Measurements from ENCODE around the gene ST6GALNAC2. TPM values are rescaled to one million over a fixed set of nuclear protein-coding genes. Genes with fewer than 3 reads are reported as not detected.
"Not testable (repeated sequence)": the region's sequence is repeated elsewhere in the genome, so short reads cannot be mapped to it uniquely, and the experiment has no call there.

The ST6GALNAC2 gene
- total RNA-seq, 1 experiment from 2014 or later: 11.6 TPM

DNA sequence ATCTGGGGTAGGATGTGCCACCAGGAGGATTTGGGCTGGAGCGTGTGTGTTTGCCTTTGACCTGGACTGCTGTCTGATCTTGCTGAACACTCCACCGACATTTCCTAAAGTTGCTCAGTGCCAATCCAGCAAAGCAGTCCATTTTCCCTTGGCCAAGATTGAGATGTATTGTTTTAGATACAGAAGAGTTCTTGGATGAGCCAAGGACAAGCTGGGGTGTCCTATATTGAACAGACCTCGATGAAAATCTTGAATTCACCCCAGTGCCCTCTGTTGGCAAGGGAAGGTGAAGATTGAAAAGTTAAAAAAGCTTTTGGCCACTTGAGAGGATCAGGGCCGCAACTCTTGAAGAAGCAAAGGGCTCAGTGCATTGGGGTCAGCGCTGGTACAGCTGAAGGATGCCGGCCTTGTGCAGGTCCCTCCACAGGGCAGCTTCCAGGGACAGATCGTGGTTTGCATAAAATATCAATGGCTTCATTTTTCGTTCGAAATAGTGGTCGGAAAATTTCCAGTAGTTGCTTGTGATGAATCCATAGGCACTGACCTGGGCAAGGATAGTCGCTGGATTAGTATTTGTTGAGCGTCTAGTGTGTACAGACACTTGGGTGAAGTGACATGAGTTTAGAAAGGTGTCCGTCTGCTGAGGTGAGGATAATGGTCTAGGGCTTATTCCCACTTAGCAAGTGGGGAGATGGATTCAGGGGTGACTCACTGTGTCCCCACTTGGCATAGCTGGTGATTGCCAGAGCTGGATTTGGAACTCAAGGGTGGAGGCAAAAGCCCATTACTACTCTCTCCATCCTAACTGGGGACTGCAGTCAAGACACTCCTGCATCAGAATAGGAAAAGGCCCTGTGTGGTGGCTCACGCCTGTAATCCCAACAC lies 19.7 kb downstream of the ST6GALNAC2 start:
- TF ChIP-seq, protein P1, sequence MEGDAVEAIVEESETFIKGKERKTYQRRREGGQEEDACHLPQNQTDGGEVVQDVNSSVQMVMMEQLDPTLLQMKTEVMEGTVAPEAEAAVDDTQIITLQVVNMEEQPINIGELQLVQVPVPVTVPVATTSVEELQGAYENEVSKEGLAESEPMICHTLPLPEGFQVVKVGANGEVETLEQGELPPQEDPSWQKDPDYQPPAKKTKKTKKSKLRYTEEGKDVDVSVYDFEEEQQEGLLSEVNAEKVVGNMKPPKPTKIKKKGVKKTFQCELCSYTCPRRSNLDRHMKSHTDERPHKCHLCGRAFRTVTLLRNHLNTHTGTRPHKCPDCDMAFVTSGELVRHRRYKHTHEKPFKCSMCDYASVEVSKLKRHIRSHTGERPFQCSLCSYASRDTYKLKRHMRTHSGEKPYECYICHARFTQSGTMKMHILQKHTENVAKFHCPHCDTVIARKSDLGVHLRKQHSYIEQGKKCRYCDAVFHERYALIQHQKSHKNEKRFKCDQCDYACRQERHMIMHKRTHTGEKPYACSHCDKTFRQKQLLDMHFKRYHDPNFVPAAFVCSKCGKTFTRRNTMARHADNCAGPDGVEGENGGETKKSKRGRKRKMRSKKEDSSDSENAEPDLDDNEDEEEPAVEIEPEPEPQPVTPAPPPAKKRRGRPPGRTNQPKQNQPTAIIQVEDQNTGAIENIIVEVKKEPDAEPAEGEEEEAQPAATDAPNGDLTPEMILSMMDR (IDR thresholded peaks at IDR 0.05; ENCODE audit: unreplicated experiment): peak; percentile 20
- H3K4me1 Mint-ChIP-seq (ENCODE audit: low read depth, unreplicated experiment): peaks cover 63% of the 10 kb centered on the region
- peak overlapping the region; percentile 83 for H3K27ac Mint-ChIP-seq (ENCODE audit: unreplicated experiment)
- H3K27me3 Mint-ChIP-seq (ENCODE audit: unreplicated experiment): no peaks in the 10 kb centered on the region
- DNase-seq: no peak
- BruUV-seq (replicated peaks): no TSS peak
- CTCF ChIA-PET: interaction anchor here (1.9 to 2.9 kb wide), 2 partner anchors 9 to 19 kb away, joined by 12 to 13 read pairs; partner anchors contain the start of gene ST6GALNAC2
- H3K4me3 Mint-ChIP-seq (ENCODE audit: low read depth, unreplicated experiment): peak overlapping the region; percentile 17
- no peaks in the 10 kb centered on the region for H3K9me3 Mint-ChIP-seq (ENCODE audit: low read depth, unreplicated experiment)
- peaks cover 81% of the 10 kb centered on the region for H3K36me3 Mint-ChIP-seq (ENCODE audit: insufficient read depth, unreplicated experiment)
- intact Hi-C loops (cut with micrococcal nuclease; ENCODE audit: unreplicated experiment): no loop called here

DNA sequence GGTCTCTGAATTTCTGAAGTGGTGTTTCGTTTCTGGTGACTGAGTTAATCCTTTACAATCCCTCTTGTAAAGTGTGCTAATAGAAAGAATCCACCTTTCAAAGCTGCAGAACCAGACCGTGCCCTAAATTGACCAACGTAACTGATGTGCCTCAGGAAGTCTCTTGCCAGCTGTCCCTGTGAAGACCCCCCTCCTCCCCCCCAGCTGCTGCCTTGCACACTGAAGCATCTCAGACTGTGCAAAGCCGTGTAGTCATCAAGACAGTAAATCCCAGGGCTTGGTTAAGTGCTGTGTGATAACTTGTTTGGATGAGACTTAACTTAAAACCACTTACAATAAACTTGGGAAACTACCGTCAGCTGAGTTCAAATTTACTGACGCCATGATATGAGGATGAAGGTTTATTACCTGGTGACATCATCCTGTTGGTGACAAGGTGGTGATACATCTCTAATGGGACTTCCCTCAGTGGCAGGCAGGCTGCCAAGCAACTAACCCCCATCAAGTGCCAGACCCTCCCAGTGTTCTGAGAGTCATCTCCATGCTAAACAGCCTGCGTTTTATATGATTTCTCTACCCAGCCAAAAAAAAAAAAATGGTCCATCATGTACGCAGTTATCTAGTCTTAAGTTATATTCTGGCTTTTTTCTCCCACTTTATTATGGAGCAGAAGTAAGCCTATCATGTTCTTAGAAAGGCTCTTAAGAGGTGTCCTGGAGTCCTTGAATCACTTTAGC lies 20.5 kb downstream of the ST6GALNAC2 start:
- H3K4me3 Mint-ChIP-seq (ENCODE audit: low read depth, unreplicated experiment); BruUV-seq (replicated peaks); H3K9me3 Mint-ChIP-seq (ENCODE audit: low read depth, unreplicated experiment); H3K27me3 Mint-ChIP-seq (ENCODE audit: unreplicated experiment); DNase-seq; intact Hi-C loops (cut with micrococcal nuclease; ENCODE audit: unreplicated experiment): not testable (repeated sequence)
- peaks cover 88% of the 10 kb centered on the region for H3K36me3 Mint-ChIP-seq (ENCODE audit: insufficient read depth, unreplicated experiment)
- CTCF ChIA-PET: interaction anchor here (2.9 kb wide), 1 partner anchor 20 kb away, joined by 12 read pairs; the partner anchor contains the start of gene ST6GALNAC2
- peaks cover 55% of the 10 kb centered on the region for H3K4me1 Mint-ChIP-seq (ENCODE audit: low read depth, unreplicated experiment)
- peak overlapping the region; percentile 83 for H3K27ac Mint-ChIP-seq (ENCODE audit: unreplicated experiment)

DNA sequence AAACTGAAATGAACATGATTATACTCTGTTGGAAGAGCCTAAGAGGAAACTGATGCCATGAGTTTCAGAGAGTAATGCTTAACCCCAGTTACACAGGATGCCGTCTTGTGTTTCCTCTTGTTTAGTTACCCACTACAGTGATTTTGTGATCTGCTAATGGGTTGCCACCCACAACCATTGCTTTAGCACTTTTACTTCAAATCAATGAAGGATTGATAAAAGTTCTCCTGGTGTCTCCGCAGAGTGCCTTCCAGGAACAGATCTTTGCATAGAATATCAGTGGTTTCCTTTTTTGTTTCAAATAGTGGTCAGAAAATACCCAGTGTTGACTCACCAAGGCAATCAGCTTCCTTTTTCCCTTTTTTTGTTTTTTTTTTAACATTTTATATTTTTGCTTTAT lies 22.3 kb downstream of the ST6GALNAC2 start:
- BruUV-seq (replicated peaks); CTCF ChIA-PET; H3K27ac Mint-ChIP-seq (ENCODE audit: unreplicated experiment); H3K4me3 Mint-ChIP-seq (ENCODE audit: low read depth, unreplicated experiment); intact Hi-C loops (cut with micrococcal nuclease; ENCODE audit: unreplicated experiment); H3K27me3 Mint-ChIP-seq (ENCODE audit: unreplicated experiment); H3K9me3 Mint-ChIP-seq (ENCODE audit: low read depth, unreplicated experiment); DNase-seq: not testable (repeated sequence)
- peaks cover 39% of the 10 kb centered on the region for H3K4me1 Mint-ChIP-seq (ENCODE audit: low read depth, unreplicated experiment)
- peaks cover 94% of the 10 kb centered on the region for H3K36me3 Mint-ChIP-seq (ENCODE audit: insufficient read depth, unreplicated experiment)

DNA sequence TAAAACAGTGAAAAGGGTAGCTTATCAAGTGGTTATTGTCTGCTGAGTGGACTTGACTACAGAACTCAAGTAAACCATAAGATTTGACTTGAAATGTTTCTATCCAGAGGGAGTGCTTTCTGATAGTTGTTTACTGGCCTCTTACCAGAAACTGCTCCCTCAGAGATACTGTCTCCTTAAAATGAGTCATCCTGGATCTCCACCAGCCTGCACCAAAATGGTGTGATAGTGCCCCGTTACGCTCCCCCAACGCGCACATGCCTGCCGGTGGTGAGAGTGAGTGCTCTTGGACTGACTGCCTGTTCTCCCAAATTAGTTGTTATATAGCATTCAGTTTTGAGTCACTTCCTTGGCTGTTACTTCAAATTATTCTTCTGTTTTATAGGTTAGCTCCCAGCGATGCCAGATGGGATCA lies 22.9 kb downstream of the ST6GALNAC2 start:
- Mint-ChIP-seq H3K27me3 (ENCODE audit: unreplicated experiment) (no peaks in the 10 kb centered on the region), H3K4me3 (ENCODE audit: low read depth, unreplicated experiment) (no peak overlapping the region), H3K4me1 (ENCODE audit: low read depth, unreplicated experiment) (peaks cover 33% of the 10 kb centered on the region), H3K36me3 (ENCODE audit: insufficient read depth, unreplicated experiment) (peaks cover 94% of the 10 kb centered on the region), H3K9me3 (ENCODE audit: low read depth, unreplicated experiment) (no peaks in the 10 kb centered on the region), H3K27ac (ENCODE audit: unreplicated experiment) (no peak overlapping the region)
- intact Hi-C loops (cut with micrococcal nuclease; ENCODE audit: unreplicated experiment): no loop called here
- CTCF ChIA-PET: interaction anchor here (0.6 kb wide), 1 partner anchor 57 kb away, joined by 8 read pairs; no protein-coding TSS in a partner anchor
- DNase-seq: no peak
- no TSS peak for BruUV-seq (replicated peaks)
- TF ChIP-seq, protein P1 (IDR thresholded peaks at IDR 0.05; ENCODE audit: unreplicated experiment): no peak

DNA sequence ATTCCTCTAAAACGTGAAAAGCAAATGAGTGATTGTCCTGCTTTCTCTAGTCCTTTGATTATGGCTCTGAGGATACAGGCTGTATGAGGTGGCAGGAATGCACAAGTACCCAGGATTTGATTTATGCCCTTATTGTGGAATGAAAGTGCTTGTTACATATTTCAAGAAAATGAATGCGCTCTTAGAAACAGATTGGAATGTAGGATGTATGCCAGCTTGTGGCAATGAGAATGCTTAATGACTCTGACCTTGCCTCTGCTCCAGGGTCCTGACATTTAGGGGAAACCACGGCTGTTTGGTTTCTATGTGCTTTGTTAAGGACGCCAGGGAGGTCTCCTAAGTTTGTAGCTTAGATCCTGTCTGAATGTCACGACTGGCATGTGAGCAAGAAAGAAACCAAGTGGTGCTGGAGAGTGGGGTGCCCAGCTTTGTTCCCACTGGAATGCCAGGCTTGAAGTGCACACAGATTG lies 23.8 kb downstream of the ST6GALNAC2 start:
- BruUV-seq (replicated peaks): no TSS peak
- Mint-ChIP-seq H3K27me3 (ENCODE audit: unreplicated experiment) (no peaks in the 10 kb centered on the region), H3K27ac (ENCODE audit: unreplicated experiment) (no peak overlapping the region), H3K9me3 (ENCODE audit: low read depth, unreplicated experiment) (no peaks in the 10 kb centered on the region), H3K4me3 (ENCODE audit: low read depth, unreplicated experiment) (peak overlapping the region; percentile 12), H3K4me1 (ENCODE audit: low read depth, unreplicated experiment) (peaks cover 24% of the 10 kb centered on the region), H3K36me3 (ENCODE audit: insufficient read depth, unreplicated experiment) (peaks cover 94% of the 10 kb centered on the region)
- CTCF ChIA-PET: interaction anchor here (0.7 kb wide), 1 partner anchor 65 kb away, joined by 4 read pairs; no protein-coding TSS in a partner anchor
- TF ChIP-seq, protein P1 (IDR thresholded peaks at IDR 0.05; ENCODE audit: unreplicated experiment): no peak
- intact Hi-C loops (cut with micrococcal nuclease; ENCODE audit: unreplicated experiment): no loop called here
- DNase-seq: no peak
